PC-9 (cell line): Measurements from ENCODE around the gene GRAP2. TPM values are rescaled to one million over a fixed set of nuclear protein-coding genes. Genes with fewer than 3 reads are reported as not detected.
A peak's percentile ranks its signal among the peaks of the same experiment; 100 is the strongest.

Experiments used
- BruUV-seq: library from RNA; stranded (reverse); fragments of 400-500 nt; replicated peaks from 2 replicates; lab custom pipeline; 2021; lab: Mats Ljungman, UMichigan
- CTCF ChIA-PET: fragments of 300-600 bp; sonication (Branson Sonifier 250); formaldehyde crosslinking; loops from one replicate; lab custom pipeline; 2022; ENCODE audit warnings: antibody characterized with exemption; lab: Charles Lee
- POLR2A ChIA-PET: fragments of 300-600 bp; sonication (Branson Sonifier 250); formaldehyde crosslinking; loops from one replicate; lab custom pipeline; 2022; ENCODE audit warnings: antibody characterized with exemption; ENCODE audit not compliant: unreplicated experiment; lab: Charles Lee
- DNase-seq, 2 experiments: peaks; one replicate each; pipeline versions ENCODE4 v3.0.0 to v3.0.0-alpha.2; 2015 to 2022; ENCODE audit warnings: mixed read lengths in 1 of 2
- H2AFZ ChIP-seq: fragments of 200-600 bp; sonication (generic); 2 replicates; pipeline ENCODE4 v1.8.1; 2017; ENCODE audit warnings: antibody characterized with exemption
- H3F3A ChIP-seq: fragments of 200-600 bp; sonication (generic); 2 replicates; pipeline ENCODE4 v1.8.1; 2017; ENCODE audit warnings: antibody characterized with exemption, mild to moderate bottlenecking, low read depth; ENCODE audit not compliant: insufficient read depth
- H3K27ac ChIP-seq: fragments of 200-600 bp; sonication (generic); 2 replicates; pipeline ENCODE4 v1.6.1; 2016; ENCODE audit warnings: mixed run types
- H3K27me3 ChIP-seq: fragments of 200-600 bp; sonication (generic); 2 replicates; pipeline ENCODE4 v1.6.1; 2016; ENCODE audit warnings: low read depth, mixed run types; ENCODE audit not compliant: insufficient read depth
- H3K36me3 ChIP-seq: fragments of 200-600 bp; sonication (generic); 2 replicates; pipeline ENCODE4 v1.6.1; 2016; ENCODE audit warnings: low read depth, mixed run types
- H3K4me1 ChIP-seq: fragments of 200-600 bp; sonication (generic); replicated peaks from 2 replicates; pipeline ENCODE4 v1.6.1; 2016; ENCODE audit warnings: mixed run types; ENCODE audit not compliant: insufficient read depth
- H3K4me2 ChIP-seq: fragments of 200-600 bp; sonication (generic); 2 replicates; pipeline ENCODE4 v1.6.1; 2017; ENCODE audit warnings: mixed run types
- H3K4me3 ChIP-seq: fragments of 200-600 bp; sonication (generic); 2 replicates; pipeline ENCODE4 v1.6.1; 2016; ENCODE audit warnings: mixed run types
- H3K79me2 ChIP-seq: fragments of 200-600 bp; sonication (generic); 2 replicates; pipeline ENCODE4 v1.6.1; 2017; ENCODE audit warnings: low read depth, mixed run types
- H3K9me2 ChIP-seq: fragments of 200-600 bp; sonication (generic); 2 replicates; pipeline ENCODE4 v1.8.1; 2017; ENCODE audit warnings: mild to moderate bottlenecking; ENCODE audit not compliant: insufficient read depth
- H3K9me3 ChIP-seq: fragments of 200-600 bp; sonication (generic); 2 replicates; pipeline ENCODE4 v1.8.1; 2016; ENCODE audit warnings: low read depth; ENCODE audit not compliant: insufficient read depth
- H4K20me1 ChIP-seq: fragments of 200-600 bp; sonication (generic); 2 replicates; pipeline ENCODE4 v1.8.1; 2017; ENCODE audit not compliant: insufficient read depth
- CTCF ChIP-seq: fragments of 200-600 bp; sonication (generic); conservative IDR thresholded peaks from 2 replicates; pipeline ENCODE4 v1.6.1; 2017; ENCODE audit warnings: mixed run types, antibody characterized with exemption, mild to moderate bottlenecking, moderate library complexity
- EZH2 ChIP-seq: fragments of 200-600 bp; sonication (generic); IDR thresholded peaks from 2 replicates; pipeline ENCODE4 v1.8.0; 2017; ENCODE audit warnings: antibody characterized with exemption, low read depth
- intact Hi-C: fragments of 100-400 bp; cut with micrococcal nuclease; formaldehyde crosslinking; loops from one replicate; pipeline ENCODE4 v1.10.0; 2022; ENCODE audit not compliant: unreplicated experiment
- total RNA-seq: library from RNA; stranded (reverse); gene quantifications from 2 replicates; pipeline ENCODE4 v1.2.3, GENCODE V29; 2021

Gene GRAP2
- total RNA-seq, 1 experiment from 2014 or later, result not detected

GRCh38 chr22:40001800-40002577 lies 101.1 kb downstream of the GRAP2 start:
- DNase-seq, result peak in 1 of 2 experiments; percentile 30
- Histone ChIP-seq H3K79me2 (no peaks in the 10 kb centered on the region), H3K9me2 (no peaks in the 10 kb centered on the region), H3K4me3 (no peak overlapping the region), H3K36me3 (no peaks in the 10 kb centered on the region), H2AFZ (no peak overlapping the region), H3K4me1 (peaks cover 33% of the 10 kb centered on the region), H3K27me3 (no peaks in the 10 kb centered on the region), H3K9me3 (no peaks in the 10 kb centered on the region), H3K27ac (no peak overlapping the region), H3K4me2 (peak overlapping the region; percentile 16), H4K20me1 (no peaks in the 10 kb centered on the region), H3F3A (peaks cover 10% of the 10 kb centered on the region; the same call in 1 of the 2 replicates)
- intact Hi-C loops, result no loop called here
- ChIA-PET CTCF (no interaction called here), POLR2A (no interaction called here)
- BruUV-seq, result no TSS peak
- TF ChIP-seq CTCF (no peak), EZH2 (no peak)

GRCh38 chr22:40002935-40003715 lies 102.2 kb downstream of the GRAP2 start:
- BruUV-seq, result no TSS peak
- ChIA-PET CTCF (no interaction called here), POLR2A (no interaction called here)
- intact Hi-C loops, result no loop called here
- H3K4me1 ChIP-seq, result peaks cover 23% of the 10 kb centered on the region
- no peak overlapping the region for H3K4me2 ChIP-seq
- H3K27ac ChIP-seq, result no peak overlapping the region
- no peaks in the 10 kb centered on the region for H3K27me3 ChIP-seq
- no peaks in the 10 kb centered on the region for H3K9me3 ChIP-seq
- H2AFZ ChIP-seq, result no peak overlapping the region
- no peaks in the 10 kb centered on the region for H3K36me3 ChIP-seq
- no peak for DNase-seq
- no peak for TF ChIP-seq CTCF
- TF ChIP-seq EZH2, result no peak
- no peaks in the 10 kb centered on the region; the same call in 1 of the 2 replicates for H4K20me1 ChIP-seq
- H3K4me3 ChIP-seq, result no peak overlapping the region
- H3F3A ChIP-seq, result peaks cover 8% of the 10 kb centered on the region; the same call in 1 of the 2 replicates
- H3K79me2 ChIP-seq, result no peaks in the 10 kb centered on the region
- no peaks in the 10 kb centered on the region for H3K9me2 ChIP-seq

- H4K20me1 ChIP-seq, result no peaks in the 10 kb centered on the region; the same call in 1 of the 2 replicates
- H3K4me1 ChIP-seq, result peaks cover 16% of the 10 kb centered on the region
- H3K9me2 ChIP-seq, result no peaks in the 10 kb centered on the region
- no peaks in the 10 kb centered on the region for H3K27me3 ChIP-seq
- no TSS peak for BruUV-seq
- no peaks in the 10 kb centered on the region for H3K36me3 ChIP-seq
- no peak overlapping the region for H3K27ac ChIP-seq
- DNase-seq, result no peak
- CTCF ChIA-PET, result no interaction called here
- H3F3A ChIP-seq, result no peaks in the 10 kb centered on the region
- intact Hi-C loops, result no loop called here
- H3K4me3 ChIP-seq, result no peak overlapping the region
- no peaks in the 10 kb centered on the region for H3K79me2 ChIP-seq
- POLR2A ChIA-PET, result no interaction called here
- no peaks in the 10 kb centered on the region for H3K9me3 ChIP-seq
- H3K4me2 ChIP-seq, result no peak overlapping the region
- no peak overlapping the region for H2AFZ ChIP-seq
- no peak for TF ChIP-seq EZH2
- TF ChIP-seq CTCF, result no peak
These were observed 104.0 kb downstream of the GRAP2 start for GRCh38 chr22:40004836-40005235.
